Activated CD8-positive, alpha-beta T cell treated with anti-CD3 and anti-CD28 coated beads for 36 hours (primary cell): Measurements from ENCODE around the gene TRIM37. TPM values are rescaled to one million over a fixed set of nuclear protein-coding genes. Genes with fewer than 3 reads are reported as not detected.
"Not testable (repeated sequence)": the region's sequence is repeated elsewhere in the genome, so short reads cannot be mapped to it uniquely, and the experiment has no call there.

Source experiments
- ATAC-seq: fragments of 200-7000 bp; cut with Tn5 transposase; one replicate; pipeline ENCODE4 v1.10.0; 2021; ENCODE audit warnings: mild to moderate bottlenecking, moderate library complexity
- CTCF ChIA-PET: fragments of 350-600 bp; sonication (Branson Sonifier 250); formaldehyde crosslinking; loops from one replicate; lab custom pipeline; 2021; ENCODE audit warnings: antibody characterized with exemption; lab: Charles Lee
- POLR2A ChIA-PET: fragments of 350-600 bp; sonication (Branson Sonifier 250); formaldehyde crosslinking; loops from one replicate; lab custom pipeline; 2021; ENCODE audit warnings: antibody characterized with exemption; lab: Charles Lee
- DNase-seq: peaks from one replicate; pipeline ENCODE4 v3.0.0-alpha.2; 2020
- H3K27ac Mint-ChIP-seq: one replicate; pipeline ENCODE4 v1.8.0; 2021; ENCODE audit warnings: mild to moderate bottlenecking, mixed read lengths
- H3K27me3 Mint-ChIP-seq: one replicate; pipeline ENCODE4 v1.8.0; 2021; ENCODE audit warnings: mixed read lengths
- H3K36me3 Mint-ChIP-seq: one replicate; pipeline ENCODE4 v1.8.0; 2021; ENCODE audit warnings: low read depth, mixed read lengths
- H3K4me1 Mint-ChIP-seq: one replicate; pipeline ENCODE4 v1.8.0; 2021; ENCODE audit warnings: low read depth, mixed read lengths
- H3K4me3 Mint-ChIP-seq: one replicate; pipeline ENCODE4 v1.8.0; 2021; ENCODE audit warnings: mild to moderate bottlenecking, moderate library complexity, mixed read lengths
- H3K9me3 Mint-ChIP-seq: one replicate; pipeline ENCODE4 v1.8.0; 2021; ENCODE audit warnings: mixed read lengths
- intact Hi-C: fragments of 100-400 bp; cut with micrococcal nuclease; formaldehyde crosslinking; loops from one replicate; pipeline ENCODE4 v1.10.0; 2022
- total RNA-seq, 2 experiments: library from RNA; stranded (reverse); gene quantifications; one replicate each; pipeline ENCODE4 v1.2.3, GENCODE V29; 2021
- TF ChIP-seq, protein P1 (sequence below): fragments of 200-600 bp; IDR thresholded peaks from one replicate; pipeline ENCODE4 v1.8.0; 2022; ENCODE audit warnings: antibody characterized with exemption, mild to moderate bottlenecking

Gene TRIM37
- total RNA-seq, 2 experiments from 2014 or later = 23.9 to 24.8 TPM

DNA sequence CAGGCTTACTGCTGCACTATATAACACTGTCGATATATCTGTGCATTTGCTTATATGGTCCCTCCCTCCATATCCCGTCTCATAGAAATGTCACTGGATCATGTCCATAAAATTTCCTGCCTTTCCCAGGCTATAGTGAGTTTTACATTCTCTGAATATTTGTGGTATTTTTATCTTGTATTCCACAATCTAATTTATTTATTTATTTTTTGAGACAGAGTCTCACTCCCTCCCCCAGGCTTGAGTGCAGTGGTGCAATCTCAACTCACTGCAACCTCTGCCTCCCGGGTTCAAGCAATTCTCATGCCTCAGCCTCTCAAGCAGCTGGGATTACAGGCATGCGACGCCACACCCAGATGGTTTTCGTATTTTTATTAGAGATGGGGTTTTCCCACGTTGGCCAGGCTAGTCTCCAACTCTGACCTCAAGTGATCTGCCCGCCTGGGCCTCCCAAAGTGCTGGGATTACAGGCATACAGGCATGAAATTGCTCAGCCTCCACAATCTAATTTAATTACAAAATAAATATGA is 12.9 kb downstream of the TRIM37 start:
- no peak overlapping the region for H3K27ac Mint-ChIP-seq
- intact Hi-C loops = no loop called here
- H3K27me3 Mint-ChIP-seq = no peaks in the 10 kb centered on the region
- no peak overlapping the region for H3K4me3 Mint-ChIP-seq
- TF ChIP-seq, protein P1, sequence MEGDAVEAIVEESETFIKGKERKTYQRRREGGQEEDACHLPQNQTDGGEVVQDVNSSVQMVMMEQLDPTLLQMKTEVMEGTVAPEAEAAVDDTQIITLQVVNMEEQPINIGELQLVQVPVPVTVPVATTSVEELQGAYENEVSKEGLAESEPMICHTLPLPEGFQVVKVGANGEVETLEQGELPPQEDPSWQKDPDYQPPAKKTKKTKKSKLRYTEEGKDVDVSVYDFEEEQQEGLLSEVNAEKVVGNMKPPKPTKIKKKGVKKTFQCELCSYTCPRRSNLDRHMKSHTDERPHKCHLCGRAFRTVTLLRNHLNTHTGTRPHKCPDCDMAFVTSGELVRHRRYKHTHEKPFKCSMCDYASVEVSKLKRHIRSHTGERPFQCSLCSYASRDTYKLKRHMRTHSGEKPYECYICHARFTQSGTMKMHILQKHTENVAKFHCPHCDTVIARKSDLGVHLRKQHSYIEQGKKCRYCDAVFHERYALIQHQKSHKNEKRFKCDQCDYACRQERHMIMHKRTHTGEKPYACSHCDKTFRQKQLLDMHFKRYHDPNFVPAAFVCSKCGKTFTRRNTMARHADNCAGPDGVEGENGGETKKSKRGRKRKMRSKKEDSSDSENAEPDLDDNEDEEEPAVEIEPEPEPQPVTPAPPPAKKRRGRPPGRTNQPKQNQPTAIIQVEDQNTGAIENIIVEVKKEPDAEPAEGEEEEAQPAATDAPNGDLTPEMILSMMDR = no peak
- DNase-seq (no peak), ATAC-seq (no peak)
- ChIA-PET CTCF (interaction anchor here (1.0 kb wide), 1 partner anchor 24 kb away, joined by 3 read pairs; no protein-coding TSS in a partner anchor), POLR2A (interaction anchor here (1.4 to 2.5 kb wide), 2 partner anchors 13 to 14 kb away, joined by 4 to 8 read pairs; partner anchors contain the start of gene TRIM37)
- H3K9me3 Mint-ChIP-seq = no peaks in the 10 kb centered on the region
- peaks cover 17% of the 10 kb centered on the region for H3K36me3 Mint-ChIP-seq
- peaks cover 19% of the 10 kb centered on the region for H3K4me1 Mint-ChIP-seq

DNA sequence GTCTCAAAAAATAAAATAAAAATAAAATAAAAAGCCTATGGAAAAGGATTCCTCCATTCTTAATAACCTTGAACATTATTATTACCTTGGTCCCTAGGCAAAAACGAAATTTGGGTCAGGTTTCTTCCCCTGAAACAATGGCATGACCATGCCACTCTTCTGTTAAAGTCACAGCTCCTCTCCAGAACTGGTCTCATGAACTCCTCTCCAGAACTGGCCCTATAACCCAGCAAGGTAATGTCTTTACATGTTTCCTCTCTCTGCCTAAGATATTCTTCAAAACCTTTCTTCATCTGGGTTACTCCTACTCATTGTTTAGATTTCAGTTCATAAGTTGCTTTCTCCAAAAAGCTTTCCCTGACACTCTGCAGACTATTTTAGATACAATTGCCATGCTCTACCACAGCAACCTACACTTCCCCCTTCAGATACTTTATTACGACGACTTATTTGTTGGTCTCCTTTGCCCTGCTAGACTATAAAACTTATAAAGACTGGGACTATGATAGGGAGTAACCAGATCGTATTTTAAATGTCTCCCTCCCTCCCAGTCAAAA is 13.5 kb downstream of the TRIM37 start:
- ATAC-seq = no peak
- Mint-ChIP-seq H3K4me3 (no peak overlapping the region), H3K36me3 (peaks cover 17% of the 10 kb centered on the region), H3K9me3 (no peaks in the 10 kb centered on the region), H3K27me3 (no peaks in the 10 kb centered on the region), H3K27ac (peak overlapping the region; percentile 29), H3K4me1 (peaks cover 19% of the 10 kb centered on the region)
- POLR2A ChIA-PET = interaction anchor here (2.5 kb wide), 1 partner anchor 14 kb away, joined by 8 read pairs; the partner anchor contains the start of gene TRIM37
- no peak for DNase-seq
- intact Hi-C loops = no loop called here
- TF ChIP-seq, protein P1 = no peak
- CTCF ChIA-PET = interaction anchor here (1.0 kb wide), 1 partner anchor 25 kb away, joined by 3 read pairs; no protein-coding TSS in a partner anchor

DNA sequence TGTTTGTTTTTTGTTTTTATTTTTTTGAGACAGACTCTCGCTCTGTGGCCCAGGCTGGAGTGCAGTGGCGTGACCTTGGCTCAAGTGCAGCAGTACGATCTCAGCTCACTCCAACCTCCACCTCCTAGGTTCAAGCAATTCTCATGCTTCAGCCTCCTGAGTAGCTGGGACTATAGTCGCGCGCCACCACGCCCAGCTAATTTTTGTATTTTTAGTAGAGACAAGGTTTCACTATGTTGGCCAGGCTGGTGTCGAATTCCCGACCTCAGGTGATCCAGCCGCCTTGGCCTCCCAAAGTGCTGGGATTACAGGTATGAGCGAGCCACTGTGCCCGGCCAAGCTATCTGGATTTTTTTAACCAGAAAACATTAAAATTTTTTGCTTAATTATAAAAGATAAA is 16.1 kb downstream of the TRIM37 start:
- H3K9me3 Mint-ChIP-seq, POLR2A ChIA-PET, ATAC-seq, H3K4me3 Mint-ChIP-seq, H3K27ac Mint-ChIP-seq, DNase-seq, CTCF ChIA-PET, H3K27me3 Mint-ChIP-seq, intact Hi-C loops: not testable (repeated sequence)
- H3K36me3 Mint-ChIP-seq = peaks cover 16% of the 10 kb centered on the region
- peaks cover 11% of the 10 kb centered on the region for H3K4me1 Mint-ChIP-seq

- no peak overlapping the region for H3K4me3 Mint-ChIP-seq
- POLR2A ChIA-PET = interaction anchor here (0.7 kb wide), 1 partner anchor 23 kb away, joined by 3 read pairs; the partner anchor contains the start of gene TRIM37
- CTCF ChIA-PET = no interaction called here
- no peak for ATAC-seq
- TF ChIP-seq, protein P1 = no peak
- no peak for DNase-seq
- no peaks in the 10 kb centered on the region for H3K27me3 Mint-ChIP-seq
- no peaks in the 10 kb centered on the region for H3K9me3 Mint-ChIP-seq
- no peak overlapping the region for H3K27ac Mint-ChIP-seq
- intact Hi-C loops = no loop called here
- H3K4me1 Mint-ChIP-seq = peaks cover 2% of the 10 kb centered on the region
- H3K36me3 Mint-ChIP-seq = peaks cover 26% of the 10 kb centered on the region
These were observed 22.5 kb downstream of the TRIM37 start for GRCh38 chr17:59084154-59084553.

- no peaks in the 10 kb centered on the region for H3K9me3 Mint-ChIP-seq
- no peak overlapping the region for H3K27ac Mint-ChIP-seq
- H3K4me1 Mint-ChIP-seq = no peaks in the 10 kb centered on the region
- ChIA-PET CTCF (no interaction called here), POLR2A (no interaction called here)
- TF ChIP-seq, protein P1 = no peak
- no peak for ATAC-seq
- intact Hi-C loops = no loop called here
- H3K36me3 Mint-ChIP-seq = peaks cover 29% of the 10 kb centered on the region
- no peaks in the 10 kb centered on the region for H3K27me3 Mint-ChIP-seq
- no peak overlapping the region for H3K4me3 Mint-ChIP-seq
- DNase-seq = no peak
These were observed 32.2 kb downstream of the TRIM37 start for GRCh38 chr17:59074494-59074893.
